GM18907 (cell line): Measurements from ENCODE around the gene CDH9.

ENCODE experiments used
- ATAC-seq: cut with Tn5 transposase; IDR thresholded peaks from one replicate; pipeline ENCODE4 v1.9.1; 2021; ENCODE audit warnings: mild to moderate bottlenecking, moderate library complexity; ENCODE audit not compliant: unreplicated experiment

Gene CDH9

GRCh38 chr5:26843677-26844076, 194.7 kb downstream of the CDH9 start:
- no peak for ATAC-seq

- ATAC-seq: no peak
Measured at GRCh38 chr5:26833596-26833995, 204.8 kb downstream of the CDH9 start.
